ENCODE data around the gene FCSK.
"Not testable (repeated sequence)": the region's sequence is repeated elsewhere in the genome, so short reads cannot be mapped to it uniquely, and the experiment has no call there.

FCSK gene

DNA sequence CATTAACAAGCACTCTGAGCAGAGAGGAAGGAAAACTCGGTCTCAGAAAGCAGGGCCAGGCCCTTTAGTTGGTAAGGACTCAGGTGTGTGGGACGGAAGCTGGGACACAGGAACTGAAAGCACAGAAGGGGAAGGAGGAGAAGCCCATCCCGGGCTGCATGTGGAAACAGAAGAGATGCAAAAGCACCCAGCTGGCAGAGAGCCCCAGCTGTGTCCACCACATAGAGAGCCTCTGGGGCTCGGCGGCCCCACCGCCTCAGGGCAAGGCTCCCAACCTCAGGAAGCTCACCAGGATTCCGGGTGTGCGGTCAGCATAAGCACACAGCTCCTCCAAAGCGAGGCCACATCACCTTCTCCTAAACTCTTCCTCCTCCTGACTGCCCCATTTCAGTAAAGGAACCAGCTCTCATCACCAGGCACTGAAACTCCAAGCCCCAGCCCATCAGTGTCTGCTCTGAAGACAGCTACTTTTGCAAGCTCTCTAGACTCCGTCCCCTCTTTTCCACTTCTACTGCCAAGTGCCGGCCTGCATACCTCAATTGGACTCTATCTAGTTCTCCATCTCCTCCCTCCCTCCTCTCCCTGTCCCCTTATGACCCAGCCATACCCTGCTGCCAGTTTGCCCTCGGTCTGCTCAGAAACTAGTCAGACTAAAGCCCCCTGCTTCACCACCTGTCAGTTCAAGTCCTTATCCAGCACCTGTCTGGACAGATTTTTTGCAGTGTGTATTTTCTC is 21.5 kb upstream of the FCSK start:
- DNase-seq, result no peak

- DNase-seq, result no peak
Observed at GRCh38 chr16:70433458-70434103, 20.8 kb upstream of the FCSK start.

DNA sequence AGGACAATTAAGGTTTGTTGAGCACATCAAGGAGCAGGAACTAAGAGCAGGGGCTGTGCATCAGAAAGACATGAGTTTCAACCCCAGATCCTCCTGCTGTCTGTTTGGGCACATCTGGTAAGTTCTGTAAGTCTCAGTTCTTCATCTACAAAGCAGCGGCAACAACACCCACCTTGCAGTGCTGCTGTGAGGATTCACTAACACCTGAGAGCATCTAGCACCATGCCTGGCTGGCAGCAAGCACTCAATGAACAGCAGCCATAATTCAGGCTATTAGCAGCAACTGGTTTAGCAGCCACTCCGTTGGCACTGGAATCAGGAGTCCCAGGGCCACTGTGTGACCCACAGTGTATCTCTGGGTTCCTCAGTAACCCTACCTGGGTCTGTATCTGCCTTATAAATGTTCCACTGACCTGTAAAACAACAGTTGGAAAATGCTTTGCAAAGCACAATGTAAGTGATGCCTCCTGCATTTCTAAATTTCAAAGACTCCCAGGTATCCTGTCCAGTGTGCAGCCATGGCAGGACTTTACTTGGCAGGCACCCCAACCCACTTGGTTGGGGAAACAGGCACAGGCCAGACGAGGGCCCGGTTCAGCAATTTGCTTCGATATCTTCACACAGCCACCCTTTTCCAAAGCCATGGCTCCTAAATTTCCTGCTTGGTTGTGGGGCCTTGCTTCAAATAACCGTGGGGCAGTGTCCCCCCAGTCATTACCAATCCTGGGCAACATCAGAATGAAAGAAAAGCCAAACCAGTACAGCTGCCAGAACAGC is 19.7 kb upstream of the FCSK start:
- DNase-seq, result no peak

DNA sequence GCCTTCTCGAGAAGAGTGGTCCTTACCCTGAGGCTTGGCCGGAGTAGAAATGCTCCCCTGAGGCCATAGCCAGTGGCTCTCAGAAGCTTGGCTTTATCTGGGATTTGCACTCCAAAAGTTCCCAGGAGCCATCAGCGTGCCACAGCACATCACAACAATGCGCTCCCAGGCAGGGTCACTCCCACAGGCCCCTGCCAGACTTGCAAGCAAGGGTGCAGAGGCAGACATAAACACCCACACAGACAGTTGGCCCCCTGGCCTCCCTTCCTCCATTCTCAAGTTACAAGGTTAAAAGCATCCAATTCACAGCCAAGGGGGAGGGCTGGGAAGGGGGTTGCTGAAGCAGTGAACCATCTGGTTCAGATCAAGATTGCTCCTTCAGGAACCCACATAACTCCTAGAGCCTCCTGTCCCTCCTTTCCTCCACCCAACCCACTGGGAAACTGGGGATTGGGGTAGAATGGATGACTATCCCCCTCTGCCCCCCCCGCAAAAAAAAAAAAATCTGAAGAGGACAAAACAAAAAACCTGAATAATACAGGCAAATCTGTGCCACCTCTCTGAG is 17.3 kb upstream of the FCSK start:
- no peak for DNase-seq

DNA sequence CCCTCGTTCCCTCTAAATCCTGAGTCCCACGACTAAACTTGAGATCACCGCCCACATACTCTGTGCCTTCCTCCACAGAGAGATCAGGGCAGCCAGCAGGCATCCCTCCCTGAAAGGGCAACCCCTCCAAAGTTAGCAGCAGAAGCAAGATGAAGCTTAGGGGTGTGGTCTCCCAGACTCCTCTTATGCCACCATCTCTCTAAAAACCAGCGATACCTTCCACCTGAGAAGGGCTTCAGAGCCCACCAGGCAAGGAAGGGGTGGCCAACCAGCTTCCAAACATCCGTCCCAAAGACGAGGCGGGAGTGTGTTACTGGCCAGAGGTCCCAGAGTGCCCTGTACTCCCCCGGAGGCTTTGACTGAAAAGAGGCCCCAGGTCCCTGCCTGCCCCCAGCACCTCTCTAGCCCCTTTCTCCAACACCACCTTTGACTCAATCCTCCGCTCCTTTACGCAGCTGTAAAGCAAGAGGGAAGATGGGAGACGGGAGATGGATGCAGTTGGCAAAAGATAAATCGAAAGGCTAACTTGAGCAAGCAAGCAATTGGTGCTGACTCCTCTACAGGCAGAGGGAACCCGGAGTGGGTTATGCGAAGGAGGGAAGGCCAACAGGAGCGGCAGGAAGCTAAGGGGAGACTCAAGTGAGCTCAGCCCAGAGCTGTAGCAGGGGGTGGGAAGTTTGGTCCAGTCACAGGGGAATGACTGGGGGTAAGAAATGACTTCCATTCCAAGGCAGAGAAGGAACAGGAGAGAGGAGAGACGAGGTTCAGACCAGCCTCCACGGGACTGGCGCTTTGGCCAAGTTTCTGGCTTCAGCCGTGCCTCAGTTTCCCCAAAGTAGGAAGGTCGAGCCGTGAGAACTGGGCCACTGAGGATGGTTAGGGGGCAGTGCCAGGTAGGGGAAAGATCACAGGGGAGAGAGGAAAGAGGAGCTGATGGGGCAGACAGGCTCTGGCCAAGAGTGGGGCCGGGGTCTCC is 16.5 kb upstream of the FCSK start:
- DNase-seq, result no peak

DNA sequence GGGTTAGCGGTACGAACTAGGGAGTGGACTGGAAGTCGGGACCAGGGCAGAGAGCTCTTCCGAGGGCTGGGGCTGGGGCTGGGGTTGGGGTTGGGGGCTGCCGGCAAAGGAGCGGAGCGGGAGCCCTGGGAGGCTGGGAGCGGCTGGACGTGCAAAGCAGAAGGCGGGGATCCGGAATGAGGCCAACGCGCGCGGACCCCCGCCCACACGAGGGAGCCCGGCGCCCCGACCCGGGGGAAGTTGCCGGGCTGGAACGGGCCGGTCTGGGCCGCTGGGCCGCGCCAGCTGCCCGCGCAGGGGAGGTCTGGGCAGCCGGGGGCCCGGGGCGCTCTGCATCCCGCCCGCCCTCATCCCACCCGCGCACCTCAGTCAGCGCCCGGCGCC is 15.8 kb upstream of the FCSK start:
- DNase-seq, result no peak

GRCh38 chr16:70438969-70439862 is 15.2 kb upstream of the FCSK start, which contains the start of gene ST3GAL2:
TSS of gene ST3GAL2 (minus strand) at chr16:70439100. CDS start at chr16:70398530, 40,570 bp downstream.
- DNase-seq, result peak; percentile 91

DNA sequence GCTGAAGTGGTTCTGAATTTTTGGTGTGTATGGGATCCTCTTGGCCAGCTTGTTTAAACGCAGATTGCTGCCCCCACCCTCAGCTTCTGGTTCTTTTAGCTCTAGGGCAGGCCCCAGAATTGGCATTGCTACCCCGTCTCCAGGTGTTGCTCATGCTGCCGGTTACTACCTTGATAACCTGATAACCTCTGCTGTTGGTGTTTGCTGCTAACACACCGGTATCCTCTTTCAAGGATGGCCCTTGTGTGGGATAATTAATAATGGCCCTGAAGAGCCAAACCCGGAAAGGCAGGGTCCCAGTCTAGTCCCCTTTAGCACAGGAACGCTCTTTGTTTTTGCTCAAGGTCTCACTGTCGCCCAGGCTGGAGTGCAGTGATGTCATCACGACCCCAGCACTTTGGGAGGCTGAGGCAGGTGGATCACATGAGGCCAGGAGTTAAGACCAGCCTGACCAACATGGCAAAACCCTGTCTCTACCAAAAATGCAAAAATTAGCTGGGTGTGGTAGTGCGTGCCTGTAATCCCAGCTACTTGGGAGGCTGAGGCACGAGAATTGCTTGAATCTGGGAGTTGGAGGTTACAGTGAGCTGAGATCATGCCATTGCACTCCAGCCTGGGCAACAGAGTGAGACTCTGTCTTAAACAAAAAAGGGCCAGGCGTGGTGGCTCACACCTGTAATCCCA is 14.2 kb upstream of the FCSK start:
- DNase-seq, result no peak

DNA sequence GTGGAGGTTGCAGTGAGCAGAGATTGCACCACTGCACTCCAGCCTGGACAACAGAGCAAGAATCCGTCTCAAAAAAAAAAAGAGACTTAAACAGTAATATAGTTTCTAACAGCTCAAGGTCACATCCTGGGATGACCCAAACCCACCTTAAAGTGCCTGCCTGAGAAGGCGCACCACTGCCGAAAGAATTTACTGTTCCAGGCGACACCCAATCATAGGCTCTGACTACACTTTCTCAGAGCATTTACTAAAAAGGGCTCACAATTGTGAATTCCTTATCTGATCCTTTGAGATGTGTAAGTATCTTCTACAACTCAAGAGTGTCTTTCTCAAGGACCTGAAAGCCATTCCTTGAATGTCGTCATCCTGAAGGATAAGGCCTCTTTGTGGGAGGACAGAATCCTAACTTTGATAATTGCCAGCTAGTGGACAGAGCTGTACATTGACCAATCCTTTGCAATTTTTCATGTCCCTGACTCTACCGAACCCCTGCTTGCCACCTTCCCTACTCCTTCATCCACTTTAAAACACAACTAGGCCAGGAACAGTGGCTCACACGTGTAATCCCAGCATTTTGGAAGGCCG is 12.9 kb upstream of the FCSK start:
- no peak for DNase-seq

DNA sequence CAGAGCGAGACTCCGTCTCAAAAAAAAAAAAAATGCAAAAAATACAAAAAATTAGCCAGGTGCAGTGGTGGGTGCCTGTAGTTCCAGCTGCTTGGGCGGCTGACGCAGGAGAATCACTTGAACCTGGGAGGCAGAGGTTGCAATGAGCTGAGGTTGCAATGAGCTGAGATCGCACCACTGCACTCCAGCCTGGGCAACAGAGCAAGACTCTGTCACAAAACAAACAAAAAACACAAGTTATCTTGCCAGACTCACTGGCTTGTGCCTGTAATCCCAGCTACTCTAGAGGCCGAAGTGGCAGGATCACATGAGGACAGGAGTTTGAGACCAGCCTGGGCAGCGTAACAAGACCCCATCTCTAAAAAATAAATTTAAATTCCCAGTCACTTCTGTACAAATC is 12.1 kb upstream of the FCSK start:
- DNase-seq, result no peak

GRCh38 chr16:70444249-70445063 is 9.9 kb upstream of the FCSK start:
- DNase-seq, result no peak

- no peak for DNase-seq
Observed at GRCh38 chr16:70448075-70448474, 6.3 kb upstream of the FCSK start.

DNA sequence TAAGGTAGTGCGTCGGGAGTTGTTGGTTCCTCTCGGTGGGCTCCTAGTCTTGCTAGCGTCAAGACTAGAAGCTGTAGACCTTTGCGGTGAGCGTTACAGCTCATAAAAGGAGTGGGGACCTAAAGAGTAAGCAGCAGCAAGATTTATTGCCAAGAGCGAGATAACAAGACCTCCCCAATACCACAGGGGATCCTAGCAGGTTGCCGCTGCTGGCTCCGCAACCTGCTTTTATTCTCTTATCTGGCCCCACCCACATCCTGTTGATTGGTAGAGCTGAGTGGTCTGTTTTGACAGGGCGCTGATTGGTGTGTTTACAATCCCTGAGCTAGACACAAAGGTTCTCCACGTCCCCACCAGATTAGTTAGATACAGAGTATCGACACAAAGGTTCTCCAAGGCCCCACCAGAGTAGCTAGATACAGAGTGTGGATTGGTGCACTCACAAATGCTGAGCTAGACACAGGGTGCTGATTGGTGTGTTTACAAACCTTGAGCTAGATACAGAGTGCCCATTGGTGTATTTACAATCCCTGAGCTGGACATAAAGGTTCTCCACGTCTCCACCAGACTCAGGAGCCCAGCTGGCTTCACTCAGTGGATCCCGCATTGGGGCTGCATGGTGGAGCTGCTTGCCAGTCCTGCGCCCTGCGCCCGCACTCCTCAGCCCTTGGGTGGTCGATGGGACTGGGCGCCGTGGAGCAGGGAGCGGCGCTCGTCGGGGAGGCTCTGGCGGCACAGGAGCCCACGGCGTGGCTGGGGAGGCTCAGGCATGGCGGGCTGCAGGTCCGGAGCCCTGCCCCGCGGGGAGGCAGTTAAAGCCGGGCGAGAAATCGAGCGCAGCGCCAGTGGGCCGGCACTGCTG is 4.0 kb upstream of the FCSK start:
- DNase-seq, result not testable (repeated sequence)

DNA sequence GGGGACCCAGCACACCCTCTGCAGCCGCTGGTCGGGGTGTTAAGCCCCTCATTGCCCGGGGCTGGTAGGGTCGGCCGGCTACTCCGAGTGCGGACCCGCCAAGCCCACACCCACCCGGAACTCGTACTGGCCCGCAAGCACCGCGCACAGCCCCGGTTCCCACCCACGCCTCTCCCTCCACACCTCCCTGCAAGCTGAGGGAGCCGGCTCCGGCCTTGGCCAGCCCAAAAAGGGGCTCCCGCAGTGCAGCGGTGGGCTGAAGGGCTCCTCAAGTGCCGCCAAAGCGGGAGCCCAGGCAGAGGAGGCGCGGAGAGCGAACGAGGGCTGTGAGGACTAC is 3.4 kb upstream of the FCSK start:
- DNase-seq, result not testable (repeated sequence)

- DNase-seq, result no peak
Observed at GRCh38 chr16:70453117-70453891, 1.1 kb upstream of the FCSK start.

DNA sequence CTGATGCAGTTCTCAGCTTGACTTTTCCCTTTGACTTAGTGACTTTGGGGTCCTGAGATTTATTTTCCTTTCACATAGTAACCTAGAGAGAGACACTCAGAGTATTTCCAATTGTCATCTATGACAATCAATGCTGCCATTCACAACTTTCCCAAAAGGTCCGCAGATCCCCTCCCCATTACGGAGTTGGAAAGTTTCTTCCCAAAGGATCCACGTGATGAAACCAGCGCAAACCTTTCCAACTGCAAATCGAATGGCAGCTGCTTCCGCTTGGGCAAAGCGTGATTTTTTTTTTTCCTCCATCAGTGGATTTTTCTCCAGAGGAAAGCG is 538 bp upstream of the FCSK start:
- no peak for DNase-seq

DNA sequence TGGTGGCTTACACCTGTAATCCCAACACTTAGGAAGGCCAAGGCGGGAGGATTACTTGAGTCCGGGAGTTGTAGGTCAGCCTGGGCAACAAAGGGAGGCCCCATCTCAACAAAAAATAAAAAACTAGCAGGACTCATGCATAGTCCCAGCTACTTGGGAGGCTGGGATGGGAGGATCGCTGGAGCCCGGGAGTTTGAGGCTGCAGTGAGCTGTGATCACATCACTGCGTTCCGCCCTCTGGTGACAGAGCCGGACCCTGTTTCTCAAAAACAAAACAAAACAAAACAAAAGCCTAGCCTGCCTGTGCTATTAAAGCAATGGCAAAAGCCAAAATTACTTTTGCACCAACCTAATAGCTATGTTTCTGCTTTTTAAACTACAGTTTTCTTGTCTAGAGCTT is 1.5 kb downstream of the FCSK start:
- no peak for DNase-seq
